Measurements from ENCODE around the gene NOP10.
"Not testable (repeated sequence)": the region's sequence is repeated elsewhere in the genome, so short reads cannot be mapped to it uniquely, and the experiment has no call there.

NOP10 gene

DNA sequence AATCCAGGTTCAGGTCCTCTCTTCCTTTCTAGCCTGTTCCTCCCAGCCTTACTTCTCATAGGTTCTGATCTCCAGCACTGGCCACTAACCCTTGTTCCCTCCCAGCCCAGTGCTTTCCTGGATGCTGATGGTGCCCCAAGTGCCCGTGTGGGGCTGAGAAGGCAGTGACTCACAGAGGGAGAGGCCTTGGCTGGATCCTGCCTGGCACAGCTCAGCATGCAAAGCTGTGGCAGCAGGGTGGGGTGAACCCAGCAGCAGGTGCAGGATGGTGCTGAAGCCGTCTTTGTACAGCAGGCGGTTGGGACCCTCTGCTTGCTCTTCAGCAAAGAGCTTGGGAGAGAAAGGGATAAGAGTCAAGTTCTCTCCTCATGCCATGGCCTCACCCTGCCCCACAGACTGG lies 16.5 kb upstream of the NOP10 start:
- in situ Hi-C loops (cut with HindIII; ENCODE audit: low sequenced_read_pairs), result no loop called here

GRCh38 chr15:34358948-34359347 lies 16.0 kb upstream of the NOP10 start:
- in situ Hi-C loops (cut with HindIII; ENCODE audit: low sequenced_read_pairs), result no loop called here

- in situ Hi-C loops (cut with HindIII; ENCODE audit: low sequenced_read_pairs), result no loop called here
These were observed 15.4 kb upstream of the NOP10 start for GRCh38 chr15:34358367-34358766.

DNA sequence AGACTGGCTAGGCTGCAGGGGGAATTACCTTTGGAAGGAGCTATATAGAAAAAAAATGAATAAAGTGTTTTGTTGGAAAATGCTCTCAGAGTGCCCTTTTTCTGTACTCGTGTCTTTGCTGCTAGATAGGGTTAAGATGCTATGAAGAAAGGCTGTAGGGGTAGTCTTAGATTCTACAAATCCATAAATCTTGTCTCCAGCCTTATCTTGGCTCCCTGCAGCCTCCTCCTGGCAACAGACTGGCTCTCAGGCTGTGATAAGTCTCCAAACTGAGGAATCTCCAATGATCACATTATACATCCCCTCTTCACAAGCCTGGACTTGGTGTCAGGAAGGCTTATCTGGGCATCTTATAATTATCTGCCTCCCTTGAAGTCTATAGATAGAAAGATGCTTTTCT lies 14.7 kb upstream of the NOP10 start:
- in situ Hi-C loops (cut with HindIII; ENCODE audit: low sequenced_read_pairs), result no loop called here

DNA sequence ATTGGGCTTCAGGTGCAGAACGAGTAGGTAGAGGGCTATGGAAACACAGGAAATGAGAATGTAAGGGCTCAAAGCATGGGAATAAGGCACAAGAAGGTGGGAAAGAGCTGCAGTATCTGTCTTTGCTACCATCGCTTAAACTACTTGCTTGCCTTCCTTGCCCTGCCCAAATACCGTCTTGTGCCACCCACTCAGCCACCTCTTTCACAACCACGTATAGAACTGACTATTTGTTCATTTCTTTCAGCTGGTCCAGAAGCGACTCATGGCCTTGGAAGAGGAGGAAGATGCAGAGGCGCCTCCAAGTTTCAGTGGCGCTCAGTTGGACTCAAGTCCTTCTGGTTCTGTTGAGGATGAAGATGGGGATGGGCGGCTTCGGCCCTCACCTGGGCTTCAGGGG lies 12.3 kb upstream of the NOP10 start:
- in situ Hi-C loops (cut with HindIII; ENCODE audit: low sequenced_read_pairs), result no loop called here

GRCh38 chr15:34354286-34354685 lies 11.3 kb upstream of the NOP10 start:
- in situ Hi-C loops (cut with HindIII; ENCODE audit: low sequenced_read_pairs), result no loop called here

DNA sequence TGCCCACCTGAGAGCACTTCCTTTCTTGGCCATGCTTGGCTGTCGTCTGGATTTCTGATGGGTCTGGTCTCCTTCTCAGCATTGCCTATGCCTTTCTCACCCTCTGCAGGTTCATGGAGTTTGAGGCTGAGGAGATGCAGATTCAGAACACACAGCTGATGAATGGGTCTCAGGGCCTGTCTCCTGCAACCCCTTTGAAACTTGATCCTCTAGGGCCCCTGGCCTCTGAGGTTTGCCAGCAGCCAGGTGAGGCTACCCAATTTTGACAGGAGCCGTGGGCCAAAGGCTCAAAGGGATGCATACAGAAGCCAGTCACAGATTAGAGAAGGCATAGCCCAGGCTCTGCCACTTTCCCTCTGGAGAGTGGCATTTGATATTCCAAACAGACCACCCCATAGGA lies 10.7 kb upstream of the NOP10 start:
- in situ Hi-C loops (cut with HindIII; ENCODE audit: low sequenced_read_pairs), result no loop called here

DNA sequence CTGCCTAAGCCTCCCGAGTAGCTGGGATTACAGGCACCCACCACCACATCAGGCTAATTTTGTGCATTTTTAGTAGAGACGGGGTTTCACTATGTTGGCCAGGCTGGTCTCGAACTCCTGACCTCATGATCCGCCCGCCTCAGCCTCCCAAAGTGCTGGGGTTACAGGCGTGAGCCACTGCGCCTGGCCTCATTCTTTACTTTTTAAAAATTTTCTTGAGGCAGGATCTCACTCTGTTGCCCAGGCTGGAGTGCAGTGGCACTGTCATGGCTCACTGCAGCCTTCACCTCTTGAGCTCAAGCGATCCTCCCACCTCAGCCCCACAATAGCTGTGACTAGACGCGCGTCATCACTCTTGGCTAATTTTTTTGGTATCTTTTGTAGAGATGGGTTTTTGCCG lies 10.1 kb upstream of the NOP10 start:
- in situ Hi-C loops (cut with HindIII; ENCODE audit: low sequenced_read_pairs), result not testable (repeated sequence)

GRCh38 chr15:34349769-34350168 lies 6.8 kb upstream of the NOP10 start:
- in situ Hi-C loops (cut with HindIII; ENCODE audit: low sequenced_read_pairs), result no loop called here

- in situ Hi-C loops (cut with HindIII; ENCODE audit: low sequenced_read_pairs), result no loop called here
These were observed 5.9 kb upstream of the NOP10 start for GRCh38 chr15:34348735-34349300.

DNA sequence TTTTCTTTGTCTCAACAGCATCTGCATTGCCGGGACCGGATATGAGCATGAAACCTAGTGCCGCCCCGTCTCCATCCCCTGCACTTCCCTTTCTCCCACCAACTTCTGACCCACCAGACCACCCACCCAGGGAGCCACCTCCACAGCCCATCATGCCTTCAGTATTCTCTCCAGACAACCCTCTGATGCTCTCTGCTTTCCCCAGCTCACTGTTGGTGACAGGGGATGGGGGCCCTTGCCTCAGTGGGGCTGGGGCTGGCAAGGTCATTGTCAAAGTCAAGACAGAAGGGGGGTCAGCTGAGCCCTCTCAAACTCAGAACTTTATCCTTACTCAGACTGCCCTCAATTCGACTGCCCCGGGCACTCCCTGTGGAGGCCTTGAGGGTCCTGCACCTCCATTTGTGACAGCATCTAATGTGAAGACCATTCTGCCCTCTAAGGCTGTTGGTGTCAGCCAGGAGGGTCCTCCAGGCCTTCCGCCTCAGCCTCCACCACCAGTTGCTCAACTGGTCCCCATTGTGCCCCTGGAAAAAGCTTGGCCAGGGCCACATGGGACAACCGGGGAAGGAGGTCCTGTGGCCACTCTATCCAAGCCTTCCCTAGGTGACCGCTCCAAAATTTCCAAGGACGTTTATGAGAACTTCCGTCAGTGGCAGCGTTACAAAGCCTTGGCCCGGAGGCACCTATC lies 5.2 kb upstream of the NOP10 start:
- in situ Hi-C loops (cut with HindIII; ENCODE audit: low sequenced_read_pairs), result no loop called here

DNA sequence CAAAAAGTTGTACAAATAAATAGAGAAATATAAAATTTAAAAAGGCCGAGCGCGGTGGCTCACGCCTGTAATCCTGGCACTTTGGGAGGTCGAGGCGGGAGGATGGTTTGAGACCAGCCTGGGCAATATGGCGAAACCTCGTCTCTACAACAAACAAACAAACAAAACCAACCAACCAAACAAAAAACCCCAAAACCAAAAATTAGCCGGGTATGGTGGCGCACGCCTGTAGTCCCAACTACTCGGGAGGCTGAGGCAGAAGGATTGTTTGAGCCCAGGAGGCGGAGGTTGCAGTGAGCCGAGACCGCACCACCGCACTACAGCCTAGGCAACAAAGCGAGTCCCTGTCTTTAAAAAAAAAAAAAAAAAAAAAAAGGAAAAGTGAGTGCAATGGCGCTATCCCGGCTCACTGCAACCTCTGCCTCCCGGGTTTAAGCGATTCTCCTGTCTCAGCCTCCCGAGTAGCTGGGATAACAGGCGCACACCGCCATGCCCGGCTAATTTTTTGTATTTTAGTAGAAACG lies 661 bp downstream of the NOP10 start:
- in situ Hi-C loops (cut with HindIII; ENCODE audit: low sequenced_read_pairs), result not testable (repeated sequence)

- in situ Hi-C loops (cut with HindIII; ENCODE audit: low sequenced_read_pairs), result no loop called here
These were observed 1.3 kb downstream of the NOP10 start for GRCh38 chr15:34341381-34342212.

GRCh38 chr15:34339946-34340345 lies 3.0 kb downstream of the NOP10 start:
- in situ Hi-C loops (cut with HindIII; ENCODE audit: low sequenced_read_pairs), result no loop called here

- in situ Hi-C loops (cut with HindIII; ENCODE audit: low sequenced_read_pairs), result no loop called here
These were observed 4.6 kb downstream of the NOP10 start for GRCh38 chr15:34338347-34338746.

GRCh38 chr15:34337557-34338306 lies 5.2 kb downstream of the NOP10 start, which contains the start of gene SLC12A6:
Gene SLC12A6, minus strand, starts transcription at chr15:34337781. Its CDS starts 1,101 bp downstream, at chr15:34336680.
- in situ Hi-C loops (cut with HindIII; ENCODE audit: low sequenced_read_pairs), result no loop called here

DNA sequence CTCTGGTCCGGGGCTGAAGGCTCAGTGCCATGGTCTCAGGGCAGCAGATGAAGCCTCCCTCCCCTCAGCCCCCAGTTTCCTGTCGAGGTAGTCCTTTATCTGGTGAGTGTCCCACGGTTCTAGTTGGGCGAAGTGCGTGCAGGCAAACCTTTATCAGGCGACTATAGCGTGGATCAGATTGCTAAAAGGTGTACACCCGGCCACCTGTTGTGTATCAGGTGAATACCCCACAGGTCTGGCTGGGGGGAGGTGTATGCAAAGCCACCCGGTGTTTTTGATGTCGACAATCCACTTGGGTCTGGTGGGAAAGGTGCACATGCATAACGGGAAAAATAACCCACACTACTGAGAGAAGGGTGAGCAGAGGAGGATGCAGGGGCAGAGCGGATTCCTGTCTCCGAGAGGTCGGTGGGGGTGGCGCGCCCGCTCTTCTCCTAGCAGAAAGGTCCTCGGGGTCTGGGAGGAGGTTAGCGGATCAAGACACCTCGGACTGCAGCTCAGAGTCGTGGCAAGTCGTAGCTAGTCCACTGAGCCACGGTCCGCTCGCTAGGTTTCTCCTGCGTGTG lies 5.9 kb downstream of the NOP10 start:
- in situ Hi-C loops (cut with HindIII; ENCODE audit: low sequenced_read_pairs), result no loop called here

- in situ Hi-C loops (cut with HindIII; ENCODE audit: low sequenced_read_pairs), result no loop called here
These were observed 6.5 kb downstream of the NOP10 start for GRCh38 chr15:34336231-34336990.

DNA sequence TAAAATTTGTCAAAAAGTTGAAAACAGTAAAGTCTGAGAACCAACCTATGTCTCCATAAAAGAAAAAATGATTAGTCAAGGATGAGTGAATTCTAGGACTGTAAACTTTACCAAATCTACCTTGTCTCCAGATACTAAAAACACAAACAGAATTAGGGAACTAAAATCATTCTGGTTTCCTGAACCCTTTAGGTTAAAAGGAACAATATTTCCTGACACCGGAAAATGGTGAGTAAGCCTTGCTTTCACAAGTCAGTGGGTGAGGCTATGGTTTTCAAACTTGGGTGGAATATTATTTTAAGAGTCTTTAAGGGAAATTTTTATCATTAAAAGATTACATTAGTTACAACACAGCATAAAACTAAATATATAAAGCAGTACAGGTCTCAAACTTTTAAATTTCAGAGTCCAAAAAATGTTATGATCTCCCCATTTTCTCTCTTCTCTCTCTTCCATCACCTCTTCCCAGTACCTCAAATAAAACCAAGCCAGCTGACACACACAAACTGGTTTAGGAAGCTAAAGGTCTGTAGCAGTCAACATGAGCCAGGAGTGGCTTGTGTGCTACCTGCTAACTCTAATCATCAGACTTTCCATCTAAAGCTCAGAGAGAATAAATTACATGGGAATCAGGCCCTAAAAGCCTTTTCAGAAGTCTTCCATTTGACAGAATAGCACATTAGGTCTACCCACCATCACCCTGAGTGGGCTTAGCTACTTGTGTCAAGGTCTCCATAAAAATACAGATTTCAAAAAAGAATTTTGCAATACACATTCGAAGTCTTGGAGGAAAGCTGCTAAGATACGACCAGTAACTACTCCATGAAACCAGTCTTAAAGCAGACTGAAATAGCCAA lies 7.5 kb downstream of the NOP10 start:
- in situ Hi-C loops (cut with HindIII; ENCODE audit: low sequenced_read_pairs), result no loop called here

All from endothelial cell of hepatic sinusoid (primary cell).